Brain microvascular endothelial cell (primary cell): ENCODE results near the gene OR6X1.
"Not testable (repeated sequence)": the region's sequence is repeated elsewhere in the genome, so short reads cannot be mapped to it uniquely, and the experiment has no call there.

ENCODE experiments used
- DNase-seq: peaks from one replicate; pipeline ENCODE4 v3.0.0-alpha.2; 2020
- H3K27ac ChIP-seq: fragments of 250-450 bp; sonication (Bioruptor Pico); 2 replicates; pipeline ENCODE4 v1.5.1; 2020; ENCODE audit warnings: mild to moderate bottlenecking, moderate library complexity
- H3K27me3 ChIP-seq: fragments of 250-450 bp; sonication (Bioruptor Pico); replicated peaks from 2 replicates; pipeline ENCODE4 v1.5.1; 2020; ENCODE audit warnings: mild to moderate bottlenecking
- H3K36me3 ChIP-seq: fragments of 250-450 bp; sonication (Bioruptor Pico); replicated peaks from 2 replicates; pipeline ENCODE4 v1.5.1; 2020; ENCODE audit warnings: mild to moderate bottlenecking
- H3K4me3 ChIP-seq: 2 replicates; pipeline ENCODE4 v1.5.1; 2011; ENCODE audit warnings: low read depth, mild to moderate bottlenecking, control low read depth, low read length, moderate library complexity
- in situ Hi-C: cut with HindIII; loops from 2 replicates; pipeline ENCODE4 v1.10.0; 2017; ENCODE audit warnings: low sequenced_read_pairs, low pct_ligation_motif_present
- TF ChIP-seq, protein P1 (sequence below): IDR thresholded peaks from 2 replicates; pipeline ENCODE4 v1.5.1; 2011; ENCODE audit warnings: low read depth, mild to moderate bottlenecking, moderate library complexity, low read length, control low read depth, inconsistent platforms; ENCODE audit errors: missing control alignments

The OR6X1 gene

DNA sequence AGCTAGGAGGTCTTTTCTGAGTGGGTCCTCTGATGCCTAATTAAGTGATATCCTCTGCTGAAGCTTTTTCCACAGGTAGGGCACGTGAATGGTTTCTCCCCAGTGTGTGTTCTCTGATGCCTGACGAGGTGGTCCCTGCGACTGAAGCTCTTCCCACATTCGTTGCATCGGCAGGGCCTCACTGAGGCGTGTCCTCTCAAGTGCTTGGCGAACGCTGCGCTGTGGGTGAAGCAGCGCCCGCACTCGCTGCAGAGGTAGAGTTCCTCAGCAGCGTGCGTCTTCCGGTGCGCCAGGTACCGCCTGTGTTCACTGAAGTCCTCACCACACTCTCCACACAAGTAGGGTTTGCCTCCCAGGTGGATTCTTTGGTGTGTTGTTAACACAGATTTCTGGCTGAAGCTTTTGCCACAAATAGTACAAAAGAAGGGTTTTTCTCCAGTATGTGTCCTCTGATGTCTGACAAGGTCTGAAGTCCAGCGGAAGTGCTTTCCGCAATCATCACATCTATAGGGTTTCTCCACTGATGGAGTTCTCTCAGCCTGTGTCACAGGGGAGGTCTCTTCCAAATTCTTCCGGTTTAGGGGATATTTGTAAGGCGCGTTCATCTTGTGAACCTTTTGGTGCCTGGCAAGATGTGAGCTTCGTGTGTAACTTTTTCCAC lies 28.2 kb downstream of the OR6X1 start:
- Histone ChIP-seq H3K27me3 (no peaks in the 10 kb centered on the region), H3K4me3 (no peak overlapping the region), H3K36me3 (peaks cover 52% of the 10 kb centered on the region), H3K27ac (no peak overlapping the region)
- TF ChIP-seq, protein P1, sequence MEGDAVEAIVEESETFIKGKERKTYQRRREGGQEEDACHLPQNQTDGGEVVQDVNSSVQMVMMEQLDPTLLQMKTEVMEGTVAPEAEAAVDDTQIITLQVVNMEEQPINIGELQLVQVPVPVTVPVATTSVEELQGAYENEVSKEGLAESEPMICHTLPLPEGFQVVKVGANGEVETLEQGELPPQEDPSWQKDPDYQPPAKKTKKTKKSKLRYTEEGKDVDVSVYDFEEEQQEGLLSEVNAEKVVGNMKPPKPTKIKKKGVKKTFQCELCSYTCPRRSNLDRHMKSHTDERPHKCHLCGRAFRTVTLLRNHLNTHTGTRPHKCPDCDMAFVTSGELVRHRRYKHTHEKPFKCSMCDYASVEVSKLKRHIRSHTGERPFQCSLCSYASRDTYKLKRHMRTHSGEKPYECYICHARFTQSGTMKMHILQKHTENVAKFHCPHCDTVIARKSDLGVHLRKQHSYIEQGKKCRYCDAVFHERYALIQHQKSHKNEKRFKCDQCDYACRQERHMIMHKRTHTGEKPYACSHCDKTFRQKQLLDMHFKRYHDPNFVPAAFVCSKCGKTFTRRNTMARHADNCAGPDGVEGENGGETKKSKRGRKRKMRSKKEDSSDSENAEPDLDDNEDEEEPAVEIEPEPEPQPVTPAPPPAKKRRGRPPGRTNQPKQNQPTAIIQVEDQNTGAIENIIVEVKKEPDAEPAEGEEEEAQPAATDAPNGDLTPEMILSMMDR: no peak
- in situ Hi-C loops: no loop called here
- no peak for DNase-seq

DNA sequence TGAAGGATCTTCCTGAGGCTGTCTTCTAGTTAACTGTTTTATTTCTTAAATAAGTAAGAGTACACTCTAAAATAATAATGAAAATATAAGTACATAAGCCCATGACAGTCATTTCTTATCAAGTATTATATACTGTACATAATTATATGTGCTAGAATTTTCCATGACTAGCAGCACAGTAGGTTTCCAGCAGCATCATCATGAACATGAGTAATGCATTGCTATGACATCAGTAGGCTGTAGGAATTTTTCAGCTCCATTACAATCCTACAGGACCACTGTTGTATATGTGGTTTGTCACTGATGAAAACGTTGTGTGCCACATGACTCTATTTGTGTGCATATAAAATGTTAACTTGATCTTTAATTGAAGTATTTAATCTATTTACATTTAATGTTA lies 34.9 kb downstream of the OR6X1 start:
- Histone ChIP-seq H3K36me3 (peaks cover 2% of the 10 kb centered on the region), H3K27ac (no peak overlapping the region), H3K27me3 (peaks cover 1% of the 10 kb centered on the region), H3K4me3 (no peak overlapping the region)
- TF ChIP-seq, protein P1: no peak
- peak; percentile 57 for DNase-seq
- in situ Hi-C loops: no loop called here

DNA sequence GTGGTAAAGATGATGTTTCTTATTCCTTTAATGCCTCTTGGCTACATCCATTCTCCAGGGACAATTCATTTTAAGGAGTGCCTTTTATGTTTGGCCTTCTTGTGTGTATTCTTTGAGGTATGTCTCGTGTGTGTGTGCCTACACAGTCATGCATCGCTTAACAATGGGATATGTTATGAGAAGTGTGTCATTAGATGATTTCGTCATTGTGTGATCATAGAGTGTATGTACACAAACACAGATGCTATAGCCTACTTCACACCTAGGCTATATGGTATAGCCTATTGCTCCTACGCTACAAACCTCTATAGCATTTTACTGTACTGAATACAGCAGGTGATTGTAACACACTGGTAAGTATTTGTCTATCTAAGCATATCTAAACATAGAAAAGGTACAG lies 35.8 kb downstream of the OR6X1 start:
- H3K27ac ChIP-seq: no peak overlapping the region
- H3K27me3 ChIP-seq: peaks cover 2% of the 10 kb centered on the region
- no peak overlapping the region for H3K4me3 ChIP-seq
- TF ChIP-seq, protein P1: no peak
- in situ Hi-C loops: no loop called here
- DNase-seq: no peak
- no peaks in the 10 kb centered on the region for H3K36me3 ChIP-seq

DNA sequence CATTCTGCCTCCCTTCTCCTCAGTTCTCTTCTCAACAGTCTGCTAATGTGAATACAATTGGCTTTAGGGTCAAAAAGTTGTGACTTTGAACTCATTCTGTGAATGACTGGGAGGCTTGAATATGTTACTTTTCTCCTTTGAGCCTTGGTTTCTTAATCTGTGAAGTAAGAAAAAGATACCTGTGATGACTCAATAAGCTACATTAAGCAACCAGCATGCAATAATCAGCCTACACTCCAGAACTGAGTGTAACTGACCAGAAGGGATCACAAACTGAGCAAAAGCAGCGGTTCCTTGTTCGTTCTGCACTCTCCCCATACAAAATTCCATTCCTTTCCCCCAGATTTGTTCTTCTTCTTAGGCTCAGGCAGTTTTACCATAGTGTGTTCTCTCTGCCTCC lies 36.3 kb downstream of the OR6X1 start:
- H3K27ac ChIP-seq: no peak overlapping the region
- H3K36me3 ChIP-seq: no peaks in the 10 kb centered on the region
- no peak overlapping the region for H3K4me3 ChIP-seq
- in situ Hi-C loops: no loop called here
- no peak for DNase-seq
- TF ChIP-seq, protein P1: no peak
- H3K27me3 ChIP-seq: peaks cover 2% of the 10 kb centered on the region

DNA sequence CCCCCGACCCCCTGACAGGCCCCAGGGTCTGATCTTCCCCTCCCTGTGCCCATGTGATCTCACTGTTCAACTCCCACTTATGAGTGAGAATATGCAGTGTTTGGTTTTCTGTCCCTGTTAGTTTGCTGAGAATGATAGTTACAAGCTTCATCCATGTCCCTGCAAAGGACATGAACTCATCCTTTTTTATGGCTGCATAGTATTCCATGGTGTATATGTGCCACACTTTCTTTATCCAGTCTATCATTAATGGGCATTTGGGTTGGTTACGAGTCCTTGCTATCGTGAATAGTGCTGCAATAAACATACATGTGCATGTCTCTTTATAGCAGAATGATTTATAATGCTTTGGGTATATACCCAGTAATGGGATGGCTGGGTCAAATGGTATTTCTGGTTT lies 41.7 kb downstream of the OR6X1 start:
- in situ Hi-C loops: not testable (repeated sequence)

DNA sequence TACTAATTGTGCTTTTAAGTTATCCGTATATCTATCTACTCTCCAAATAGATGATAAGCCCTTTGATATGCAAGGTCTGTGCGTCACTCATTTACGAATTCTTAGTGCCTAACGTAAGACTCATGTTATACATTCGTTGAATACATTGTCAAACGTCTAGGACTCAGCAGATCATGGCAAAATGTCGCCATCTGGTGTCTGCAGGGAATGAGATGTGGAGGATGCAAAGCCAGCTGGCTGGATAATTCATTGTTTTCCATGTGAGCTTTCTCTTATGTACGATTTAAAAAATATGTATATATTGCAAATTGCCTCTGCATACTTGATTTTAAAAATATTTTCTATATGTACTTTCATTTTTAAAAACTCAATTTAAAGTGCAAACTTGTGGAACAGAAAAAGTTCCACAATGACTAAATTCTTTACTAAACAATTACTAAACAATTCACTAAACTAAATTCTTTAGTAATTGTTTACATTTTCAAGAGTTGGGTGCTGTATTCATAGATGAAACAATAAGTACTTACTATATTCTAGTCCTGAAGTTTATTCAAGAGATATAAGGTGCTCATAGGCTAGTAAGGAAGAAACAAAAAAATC lies 46.6 kb downstream of the OR6X1 start:
- no peaks in the 10 kb centered on the region for H3K27me3 ChIP-seq
- H3K36me3 ChIP-seq: no peaks in the 10 kb centered on the region
- DNase-seq: peak; percentile 78
- TF ChIP-seq, protein P1: peak; percentile 86
- in situ Hi-C loops: no loop called here
- H3K27ac ChIP-seq: no peak overlapping the region
- no peak overlapping the region for H3K4me3 ChIP-seq

More for the DNA sequence above, 41.7 kb downstream of the OR6X1 start:
- H3K27ac ChIP-seq, H3K4me3 ChIP-seq, H3K36me3 ChIP-seq, DNase-seq, H3K27me3 ChIP-seq: not testable (repeated sequence)
